GM10266 (cell line): ENCODE results near the gene WDFY4.

Experiments
- DNase-seq: peaks from one replicate; pipeline ENCODE4 v3.0.0; 2012; ENCODE audit errors: extremely low spot score
- CTCF ChIP-seq: IDR thresholded peaks from 2 replicates; pipeline ENCODE4 v1.5.1; 2012; ENCODE audit warnings: mild to moderate bottlenecking, low read depth; ENCODE audit not compliant: control insufficient read depth, insufficient read depth; ENCODE audit errors: missing control alignments

WDFY4 gene

GRCh38 chr10:48765527-48765926 is 80.9 kb downstream of the WDFY4 start:
- no peak for TF ChIP-seq CTCF
- DNase-seq: no peak

- no peak for DNase-seq
Observed at GRCh38 chr10:48767373-48768143, 82.9 kb downstream of the WDFY4 start.

GRCh38 chr10:48768144-48768766 is 83.6 kb downstream of the WDFY4 start:
- DNase-seq: no peak
- TF ChIP-seq CTCF: no peak

More at GRCh38 chr10:48767373-48768143, 82.9 kb downstream of the WDFY4 start:
- no peak for TF ChIP-seq CTCF

GRCh38 chr10:48768926-48769325 is 84.3 kb downstream of the WDFY4 start:
- no peak for DNase-seq

GRCh38 chr10:48769706-48770435 is 85.2 kb downstream of the WDFY4 start:
- no peak for DNase-seq
- TF ChIP-seq CTCF: no peak

More at GRCh38 chr10:48768926-48769325, 84.3 kb downstream of the WDFY4 start:
- TF ChIP-seq CTCF: no peak

- DNase-seq: no peak
Observed at GRCh38 chr10:48770561-48771089, 86.0 kb downstream of the WDFY4 start.

More at GRCh38 chr10:48770561-48771089, 86.0 kb downstream of the WDFY4 start:
- TF ChIP-seq CTCF: no peak
